ENCODE measurements around the gene SAP30L. TPM values are rescaled to one million over a fixed set of nuclear protein-coding genes. Genes with fewer than 3 reads are reported as not detected.

SAP30L gene
- total and polyA plus RNA-seq, 2 of the 13 experiments (the other 11 are each of a cell fraction or from before 2014, with no cell fraction given) = 27.9 to 37.2 TPM

GRCh38 chr5:154479160-154479943 is 33.6 kb downstream of the SAP30L start:
- H3K79me2 ChIP-seq (ENCODE audit: insufficient read depth, low read length) = no peaks in the 10 kb centered on the region
- TF ChIP-seq EZH2 (conservative IDR thresholded peaks at IDR 0.05; ENCODE audit: low read depth, low read length) = peak; percentile 51; the same call in 1 of the 2 replicates
- no peak for TF ChIP-seq IRX3 (CRISPR knock-in tag; IDR thresholded peaks at IDR 0.05; ENCODE audit: borderline replicate concordance, low read depth)
- ChIA-PET POLR2A (no interaction called here), CTCF (ENCODE audit: low intra/inter-chr PET ratio, low total read pairs) (no interaction called here)
- intact Hi-C loops (cut with micrococcal nuclease; ENCODE audit: unreplicated experiment) = no loop called here
- in situ Hi-C loops (cut with HindIII; ENCODE audit: extremely low pct_ligation_motif_present, low pct_unique_long_range_greater_than_20kb) = loop anchor here (5.0 kb wide), 1 partner anchor 48 kb away; no protein-coding TSS in a partner anchor
- ATAC-seq (no peak), DNase-seq (ENCODE audit: low spot score) (no peak), FAIRE-seq (no peak)
- BruUV-seq (replicated peaks) = no TSS peak
- H3K4me3 ChIP-seq (replicated peaks in 1 of 3; ENCODE audit: insufficient read depth in 1 of 3, low read depth in 2 of 3, low read length in 3 of 3) = 0 out of 6 replicates have a peak overlapping the region, but pooled peaks of 1 of the 3 experiments have one; percentile 10
- H3K4me2 ChIP-seq (ENCODE audit: low read depth, low read length) = no peak overlapping the region
- H3K4me1 ChIP-seq (ENCODE audit: insufficient read depth, low read length) = peaks cover 9% of the 10 kb centered on the region
- no peaks in the 10 kb centered on the region for H3K36me3 ChIP-seq (replicated peaks in 1 of 2; ENCODE audit: control insufficient read depth in 1 of 2, insufficient read depth in 2 of 2, low read length in 2 of 2)
- H3K27me3 ChIP-seq (ENCODE audit: control insufficient read depth in 1 of 2, insufficient read depth in 2 of 2, low read length in 2 of 2) = peaks cover 18 to 98% of the 10 kb centered on the region in 2 experiments
- no peak overlapping the region for H3K27ac ChIP-seq (ENCODE audit: extremely low read length, insufficient read depth, low read length)
- 21% methylated on average over 14 of the region's 44 CpGs for WGBS (ENCODE audit: low lambda C conversion rate)
- no peak overlapping the region for H2AFZ ChIP-seq (ENCODE audit: low read length)
- no peak overlapping the region for H3K9ac ChIP-seq (ENCODE audit: insufficient read depth, low read depth, low read length)
- no peaks in the 10 kb centered on the region for H3K9me3 ChIP-seq (ENCODE audit: low read length)
- no peaks in the 10 kb centered on the region for H4K20me1 ChIP-seq (ENCODE audit: insufficient read depth, low read length)

GRCh38 chr5:154479944-154480750 is 34.4 kb downstream of the SAP30L start:
- intact Hi-C loops (cut with micrococcal nuclease; ENCODE audit: unreplicated experiment) = no loop called here
- H3K27me3 ChIP-seq (ENCODE audit: control insufficient read depth in 1 of 2, insufficient read depth in 2 of 2, low read length in 2 of 2) = peaks cover 21 to 98% of the 10 kb centered on the region in 2 experiments
- POLR2A ChIA-PET = no interaction called here
- no peak for TF ChIP-seq ZSCAN31 (CRISPR knock-in tag; IDR thresholded peaks at IDR 0.05; ENCODE audit: low read depth)
- TF ChIP-seq CEBPB (IDR thresholded peaks at IDR 0.05; ENCODE audit: borderline replicate concordance, low read depth, low read length) = no peak
- no peak for TF ChIP-seq CBX2 (IDR thresholded peaks at IDR 0.05; ENCODE audit: low read depth, low read length)
- no peak for TF ChIP-seq CBX2 (CRISPR knock-in tag; IDR thresholded peaks at IDR 0.05; ENCODE audit: low read depth)
- TF ChIP-seq ZNF703 (CRISPR knock-in tag; IDR thresholded peaks at IDR 0.05; ENCODE audit: borderline replicate concordance) = no peak
- no peak for TF ChIP-seq ZNF841 (CRISPR knock-in tag; IDR thresholded peaks at IDR 0.05; ENCODE audit: borderline replicate concordance)
- no peak for TF ChIP-seq ARID5B (CRISPR knock-in tag; IDR thresholded peaks at IDR 0.05)
- no peak for TF ChIP-seq ZNF720 (CRISPR knock-in tag; IDR thresholded peaks at IDR 0.05)
- no peak for TF ChIP-seq PHF5A (CRISPR knock-in tag; IDR thresholded peaks at IDR 0.05; ENCODE audit: low read depth, unreplicated experiment)
- no peak for TF ChIP-seq ZNF766 (CRISPR knock-in tag; IDR thresholded peaks at IDR 0.05; ENCODE audit: borderline replicate concordance)

More at GRCh38 chr5:154479944-154480750, 34.4 kb downstream of the SAP30L start:
- in situ Hi-C loops (cut with HindIII; ENCODE audit: extremely low pct_ligation_motif_present, low pct_unique_long_range_greater_than_20kb) = loop anchor here (5.0 kb wide), 1 partner anchor 47 kb away; no protein-coding TSS in a partner anchor
- ATAC-seq (no peak), DNase-seq (ENCODE audit: low spot score) (no peak), FAIRE-seq (no peak)
- Histone ChIP-seq H3K9ac (ENCODE audit: insufficient read depth, low read depth, low read length) (no peak overlapping the region), H3K36me3 (replicated peaks in 1 of 2; ENCODE audit: control insufficient read depth in 1 of 2, insufficient read depth in 2 of 2, low read length in 2 of 2) (no peaks in the 10 kb centered on the region), H3K4me3 (replicated peaks in 1 of 3; ENCODE audit: insufficient read depth in 1 of 3, low read depth in 2 of 3, low read length in 3 of 3) (no peak overlapping the region), H3K4me1 (ENCODE audit: insufficient read depth, low read length) (peaks cover 9% of the 10 kb centered on the region; the same call in 1 of the 2 replicates), H4K20me1 (ENCODE audit: insufficient read depth, low read length) (no peaks in the 10 kb centered on the region), H3K4me2 (ENCODE audit: low read depth, low read length) (no peak overlapping the region), H3K27ac (ENCODE audit: extremely low read length, insufficient read depth, low read length) (no peak overlapping the region), H2AFZ (ENCODE audit: low read length) (no peak overlapping the region), H3K79me2 (ENCODE audit: insufficient read depth, low read length) (no peaks in the 10 kb centered on the region), H3K9me3 (ENCODE audit: low read length) (no peaks in the 10 kb centered on the region)
- CTCF ChIA-PET (ENCODE audit: low intra/inter-chr PET ratio, low total read pairs) = no interaction called here
- WGBS (ENCODE audit: low lambda C conversion rate) = 43% methylated on average over 21 of the region's 31 CpGs
- no TSS peak for BruUV-seq (replicated peaks)
